ENCODE data around the gene CIC.
"Not testable (repeated sequence)": the region's sequence is repeated elsewhere in the genome, so short reads cannot be mapped to it uniquely, and the experiment has no call there.

CIC gene

DNA sequence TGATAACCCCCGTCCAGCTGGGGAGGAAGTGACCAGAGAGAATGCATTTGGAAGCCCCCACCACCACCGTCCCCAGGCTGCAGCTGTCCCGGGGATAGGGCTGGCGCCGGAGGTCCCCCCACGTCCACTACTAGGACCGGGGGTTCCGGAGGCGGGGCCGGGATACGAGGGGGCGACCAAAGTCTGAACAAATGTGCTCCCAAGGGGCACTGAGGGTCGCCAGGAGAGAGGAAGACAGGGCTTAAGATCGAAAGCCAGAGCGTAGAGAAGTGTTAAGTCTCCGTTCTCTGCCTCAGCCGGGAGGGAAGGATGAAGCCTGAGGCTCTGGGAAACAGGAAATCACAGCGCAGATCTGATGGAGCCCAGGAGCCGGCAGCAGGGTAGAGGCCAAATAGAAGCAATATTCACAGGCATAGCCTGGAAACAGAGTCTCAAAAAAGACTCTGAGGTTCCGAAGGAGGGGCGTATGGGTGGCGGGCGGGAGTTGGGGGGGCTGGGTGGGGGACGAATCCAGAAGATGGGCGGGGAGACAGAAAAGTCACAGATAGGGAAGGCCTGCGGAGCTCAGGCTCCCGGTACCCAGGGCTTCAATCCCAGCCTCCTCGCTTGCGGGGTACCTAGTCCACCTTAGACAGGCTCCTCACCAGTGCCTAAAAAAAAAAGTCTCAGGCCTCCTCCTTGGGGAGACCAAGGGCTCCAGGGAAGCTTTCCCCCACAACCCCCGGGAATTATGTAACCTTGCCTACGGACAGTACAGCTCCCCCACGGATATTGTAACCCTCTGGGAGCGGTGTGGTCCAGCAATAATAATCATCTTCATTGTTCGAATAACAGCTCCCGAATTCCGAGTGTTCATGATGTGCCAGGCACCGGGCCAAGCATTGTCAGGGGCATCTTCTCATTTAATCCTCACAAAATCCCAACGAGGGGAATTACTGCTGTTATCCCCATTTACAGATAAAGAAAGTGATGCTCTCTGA, 13.0 kb upstream of the CIC start:
- peak overlapping the region; percentile 80 for H3K4me3 ChIP-seq (ENCODE audit: control insufficient read depth, low read depth, low read length)
- TF ChIP-seq, protein P1, sequence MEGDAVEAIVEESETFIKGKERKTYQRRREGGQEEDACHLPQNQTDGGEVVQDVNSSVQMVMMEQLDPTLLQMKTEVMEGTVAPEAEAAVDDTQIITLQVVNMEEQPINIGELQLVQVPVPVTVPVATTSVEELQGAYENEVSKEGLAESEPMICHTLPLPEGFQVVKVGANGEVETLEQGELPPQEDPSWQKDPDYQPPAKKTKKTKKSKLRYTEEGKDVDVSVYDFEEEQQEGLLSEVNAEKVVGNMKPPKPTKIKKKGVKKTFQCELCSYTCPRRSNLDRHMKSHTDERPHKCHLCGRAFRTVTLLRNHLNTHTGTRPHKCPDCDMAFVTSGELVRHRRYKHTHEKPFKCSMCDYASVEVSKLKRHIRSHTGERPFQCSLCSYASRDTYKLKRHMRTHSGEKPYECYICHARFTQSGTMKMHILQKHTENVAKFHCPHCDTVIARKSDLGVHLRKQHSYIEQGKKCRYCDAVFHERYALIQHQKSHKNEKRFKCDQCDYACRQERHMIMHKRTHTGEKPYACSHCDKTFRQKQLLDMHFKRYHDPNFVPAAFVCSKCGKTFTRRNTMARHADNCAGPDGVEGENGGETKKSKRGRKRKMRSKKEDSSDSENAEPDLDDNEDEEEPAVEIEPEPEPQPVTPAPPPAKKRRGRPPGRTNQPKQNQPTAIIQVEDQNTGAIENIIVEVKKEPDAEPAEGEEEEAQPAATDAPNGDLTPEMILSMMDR (IDR thresholded peaks at IDR 0.05; ENCODE audit: control insufficient read depth, insufficient read depth, low read depth, low read length, missing control alignments): no peak
- no peak for DNase-seq (ENCODE audit: low read depth)

DNA sequence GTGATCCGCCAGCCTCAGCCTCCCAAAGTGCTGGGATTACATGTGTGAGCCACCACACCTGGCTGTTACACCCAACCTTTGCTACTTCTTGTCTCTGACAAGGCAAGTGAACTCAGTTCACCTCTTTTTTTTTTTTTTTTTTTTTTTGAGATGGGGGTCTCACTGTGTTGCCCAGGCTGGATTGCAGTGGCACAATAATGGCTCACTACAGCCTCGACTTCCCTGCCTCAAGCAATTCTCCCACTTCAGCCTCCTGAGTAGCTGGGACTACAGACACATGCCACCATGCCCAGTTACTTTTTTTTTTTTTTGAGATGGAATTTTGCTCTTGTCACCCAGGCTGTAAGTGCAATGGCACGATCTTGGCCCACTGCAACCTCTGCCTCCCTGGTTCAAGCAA, 11.2 kb upstream of the CIC start:
- not testable (repeated sequence) for H3K4me3 ChIP-seq (ENCODE audit: control insufficient read depth, low read depth, low read length); DNase-seq (ENCODE audit: low read depth)

GRCh38 chr19:42261763-42262162, 7.3 kb upstream of the CIC start:
- TF ChIP-seq, protein P1 (IDR thresholded peaks at IDR 0.05; ENCODE audit: control insufficient read depth, insufficient read depth, low read depth, low read length, missing control alignments): no peak
- DNase-seq (ENCODE audit: low read depth): no peak
- no peak overlapping the region for H3K4me3 ChIP-seq (ENCODE audit: control insufficient read depth, low read depth, low read length)

GRCh38 chr19:42266105-42266504, 2.9 kb upstream of the CIC start:
- H3K4me3 ChIP-seq (ENCODE audit: control insufficient read depth, low read depth, low read length); DNase-seq (ENCODE audit: low read depth): not testable (repeated sequence)

GRCh38 chr19:42266928-42267603, 2.0 kb upstream of the CIC start:
- DNase-seq (ENCODE audit: low read depth); H3K4me3 ChIP-seq (ENCODE audit: control insufficient read depth, low read depth, low read length): not testable (repeated sequence)

GRCh38 chr19:42267644-42268141, 1.4 kb upstream of the CIC start:
- DNase-seq (ENCODE audit: low read depth): no peak
- TF ChIP-seq, protein P1 (IDR thresholded peaks at IDR 0.05; ENCODE audit: control insufficient read depth, insufficient read depth, low read depth, low read length, missing control alignments): no peak
- peak overlapping the region; percentile 92 for H3K4me3 ChIP-seq (ENCODE audit: control insufficient read depth, low read depth, low read length)

DNA sequence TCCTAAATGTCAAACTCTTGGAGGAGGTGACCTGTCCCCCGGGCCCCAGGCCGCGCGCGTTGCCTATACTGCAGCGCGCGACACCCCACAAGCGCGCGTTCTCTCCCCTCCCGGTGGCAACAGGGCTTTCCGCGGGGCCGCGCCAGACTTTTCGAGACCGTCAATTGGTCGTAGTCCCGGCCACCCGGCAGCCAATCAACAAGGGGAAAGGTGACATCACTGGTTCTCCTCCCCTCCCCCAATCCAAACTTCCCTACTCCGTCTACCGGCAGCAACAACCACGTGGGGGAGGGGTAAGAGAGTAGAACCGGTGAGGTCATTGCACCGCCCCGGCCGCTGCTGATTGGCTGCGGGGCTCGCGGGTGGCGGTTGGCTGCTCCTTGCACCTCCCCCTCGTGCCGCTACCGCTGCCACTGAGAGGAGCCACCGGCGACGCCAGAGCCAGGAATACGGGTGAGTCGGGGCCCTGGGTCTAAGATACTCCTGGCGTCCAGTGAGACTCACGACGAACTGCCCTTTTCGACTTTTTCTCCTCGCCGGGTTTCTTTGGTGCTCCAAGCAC, 829 bp upstream of the CIC start:
- TF ChIP-seq, protein P1 (IDR thresholded peaks at IDR 0.05; ENCODE audit: control insufficient read depth, insufficient read depth, low read depth, low read length, missing control alignments): no peak
- DNase-seq (ENCODE audit: low read depth): peak; percentile 98
- H3K4me3 ChIP-seq (ENCODE audit: control insufficient read depth, low read depth, low read length): peak overlapping the region; percentile 92
